ENCODE data around the gene ATP6V0A1.

DNA sequence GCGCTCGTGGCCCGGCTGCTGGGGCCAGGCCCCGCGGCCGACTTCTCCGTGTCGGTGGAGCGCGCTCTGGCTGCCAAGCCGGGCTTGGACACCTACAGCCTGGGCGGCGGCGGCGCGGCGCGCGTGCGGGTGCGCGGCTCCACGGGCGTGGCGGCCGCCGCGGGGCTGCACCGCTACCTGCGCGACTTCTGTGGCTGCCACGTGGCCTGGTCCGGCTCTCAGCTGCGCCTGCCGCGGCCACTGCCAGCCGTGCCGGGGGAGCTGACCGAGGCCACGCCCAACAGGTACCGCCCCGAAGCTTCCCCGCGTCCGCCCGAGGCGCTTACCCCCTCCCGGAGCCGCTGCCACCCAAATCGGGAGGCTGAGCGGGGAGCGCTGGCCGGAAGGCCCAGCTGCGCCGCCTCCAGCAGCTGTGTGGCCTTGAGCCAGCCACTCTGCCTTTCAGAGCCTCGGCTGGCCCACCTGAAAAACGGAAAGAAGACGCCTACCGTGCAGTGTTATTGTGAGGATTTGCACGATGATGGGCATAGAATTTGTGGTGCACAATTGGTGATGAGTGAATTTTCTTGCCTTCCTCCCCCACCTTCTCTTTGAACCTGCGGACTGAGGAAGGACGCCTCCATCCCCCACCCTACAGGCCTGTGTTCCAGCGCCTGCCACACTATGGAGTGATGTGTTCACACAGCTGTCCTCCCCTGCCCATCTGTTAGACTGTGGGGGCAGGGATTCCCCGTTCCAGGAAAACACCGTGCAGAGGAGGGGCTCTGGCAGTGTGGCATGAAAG lies 77.9 kb downstream of the ATP6V0A1 start:
- TF ChIP-seq, protein P1, sequence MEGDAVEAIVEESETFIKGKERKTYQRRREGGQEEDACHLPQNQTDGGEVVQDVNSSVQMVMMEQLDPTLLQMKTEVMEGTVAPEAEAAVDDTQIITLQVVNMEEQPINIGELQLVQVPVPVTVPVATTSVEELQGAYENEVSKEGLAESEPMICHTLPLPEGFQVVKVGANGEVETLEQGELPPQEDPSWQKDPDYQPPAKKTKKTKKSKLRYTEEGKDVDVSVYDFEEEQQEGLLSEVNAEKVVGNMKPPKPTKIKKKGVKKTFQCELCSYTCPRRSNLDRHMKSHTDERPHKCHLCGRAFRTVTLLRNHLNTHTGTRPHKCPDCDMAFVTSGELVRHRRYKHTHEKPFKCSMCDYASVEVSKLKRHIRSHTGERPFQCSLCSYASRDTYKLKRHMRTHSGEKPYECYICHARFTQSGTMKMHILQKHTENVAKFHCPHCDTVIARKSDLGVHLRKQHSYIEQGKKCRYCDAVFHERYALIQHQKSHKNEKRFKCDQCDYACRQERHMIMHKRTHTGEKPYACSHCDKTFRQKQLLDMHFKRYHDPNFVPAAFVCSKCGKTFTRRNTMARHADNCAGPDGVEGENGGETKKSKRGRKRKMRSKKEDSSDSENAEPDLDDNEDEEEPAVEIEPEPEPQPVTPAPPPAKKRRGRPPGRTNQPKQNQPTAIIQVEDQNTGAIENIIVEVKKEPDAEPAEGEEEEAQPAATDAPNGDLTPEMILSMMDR (IDR thresholded peaks at IDR 0.05): no peak
- TF ChIP-seq ZNF121 (CRISPR knock-in tag; IDR thresholded peaks at IDR 0.05) (no peak), NFATC4 (CRISPR knock-in tag; IDR thresholded peaks at IDR 0.05) (no peak), NR3C1 (CRISPR knock-in tag; conservative IDR thresholded peaks at IDR 0.05; ENCODE audit: low read depth) (no peak), TEAD1 (CRISPR knock-in tag; IDR thresholded peaks at IDR 0.05) (no peak; the same call in 1 of the 2 replicates), JUN (CRISPR knock-in tag; IDR thresholded peaks at IDR 0.05) (no peak), ATF1 (CRISPR knock-in tag; IDR thresholded peaks at IDR 0.05) (no peak), ZNF232 (CRISPR knock-in tag; IDR thresholded peaks at IDR 0.05) (no peak)
- TF ChIP-seq, protein P2, sequence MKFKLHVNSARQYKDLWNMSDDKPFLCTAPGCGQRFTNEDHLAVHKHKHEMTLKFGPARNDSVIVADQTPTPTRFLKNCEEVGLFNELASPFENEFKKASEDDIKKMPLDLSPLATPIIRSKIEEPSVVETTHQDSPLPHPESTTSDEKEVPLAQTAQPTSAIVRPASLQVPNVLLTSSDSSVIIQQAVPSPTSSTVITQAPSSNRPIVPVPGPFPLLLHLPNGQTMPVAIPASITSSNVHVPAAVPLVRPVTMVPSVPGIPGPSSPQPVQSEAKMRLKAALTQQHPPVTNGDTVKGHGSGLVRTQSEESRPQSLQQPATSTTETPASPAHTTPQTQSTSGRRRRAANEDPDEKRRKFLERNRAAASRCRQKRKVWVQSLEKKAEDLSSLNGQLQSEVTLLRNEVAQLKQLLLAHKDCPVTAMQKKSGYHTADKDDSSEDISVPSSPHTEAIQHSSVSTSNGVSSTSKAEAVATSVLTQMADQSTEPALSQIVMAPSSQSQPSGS (CRISPR knock-in tag; IDR thresholded peaks at IDR 0.05; ENCODE audit: borderline replicate concordance, low read depth): no peak
- TF ChIP-seq, protein P3, sequence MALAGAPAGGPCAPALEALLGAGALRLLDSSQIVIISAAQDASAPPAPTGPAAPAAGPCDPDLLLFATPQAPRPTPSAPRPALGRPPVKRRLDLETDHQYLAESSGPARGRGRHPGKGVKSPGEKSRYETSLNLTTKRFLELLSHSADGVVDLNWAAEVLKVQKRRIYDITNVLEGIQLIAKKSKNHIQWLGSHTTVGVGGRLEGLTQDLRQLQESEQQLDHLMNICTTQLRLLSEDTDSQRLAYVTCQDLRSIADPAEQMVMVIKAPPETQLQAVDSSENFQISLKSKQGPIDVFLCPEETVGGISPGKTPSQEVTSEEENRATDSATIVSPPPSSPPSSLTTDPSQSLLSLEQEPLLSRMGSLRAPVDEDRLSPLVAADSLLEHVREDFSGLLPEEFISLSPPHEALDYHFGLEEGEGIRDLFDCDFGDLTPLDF (CRISPR knock-in tag; IDR thresholded peaks at IDR 0.05): no peak
- TF ChIP-seq, protein P4, sequence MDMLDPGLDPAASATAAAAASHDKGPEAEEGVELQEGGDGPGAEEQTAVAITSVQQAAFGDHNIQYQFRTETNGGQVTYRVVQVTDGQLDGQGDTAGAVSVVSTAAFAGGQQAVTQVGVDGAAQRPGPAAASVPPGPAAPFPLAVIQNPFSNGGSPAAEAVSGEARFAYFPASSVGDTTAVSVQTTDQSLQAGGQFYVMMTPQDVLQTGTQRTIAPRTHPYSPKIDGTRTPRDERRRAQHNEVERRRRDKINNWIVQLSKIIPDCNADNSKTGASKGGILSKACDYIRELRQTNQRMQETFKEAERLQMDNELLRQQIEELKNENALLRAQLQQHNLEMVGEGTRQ (CRISPR knock-in tag; IDR thresholded peaks at IDR 0.05): no peak
- TF ChIP-seq, protein P5, sequence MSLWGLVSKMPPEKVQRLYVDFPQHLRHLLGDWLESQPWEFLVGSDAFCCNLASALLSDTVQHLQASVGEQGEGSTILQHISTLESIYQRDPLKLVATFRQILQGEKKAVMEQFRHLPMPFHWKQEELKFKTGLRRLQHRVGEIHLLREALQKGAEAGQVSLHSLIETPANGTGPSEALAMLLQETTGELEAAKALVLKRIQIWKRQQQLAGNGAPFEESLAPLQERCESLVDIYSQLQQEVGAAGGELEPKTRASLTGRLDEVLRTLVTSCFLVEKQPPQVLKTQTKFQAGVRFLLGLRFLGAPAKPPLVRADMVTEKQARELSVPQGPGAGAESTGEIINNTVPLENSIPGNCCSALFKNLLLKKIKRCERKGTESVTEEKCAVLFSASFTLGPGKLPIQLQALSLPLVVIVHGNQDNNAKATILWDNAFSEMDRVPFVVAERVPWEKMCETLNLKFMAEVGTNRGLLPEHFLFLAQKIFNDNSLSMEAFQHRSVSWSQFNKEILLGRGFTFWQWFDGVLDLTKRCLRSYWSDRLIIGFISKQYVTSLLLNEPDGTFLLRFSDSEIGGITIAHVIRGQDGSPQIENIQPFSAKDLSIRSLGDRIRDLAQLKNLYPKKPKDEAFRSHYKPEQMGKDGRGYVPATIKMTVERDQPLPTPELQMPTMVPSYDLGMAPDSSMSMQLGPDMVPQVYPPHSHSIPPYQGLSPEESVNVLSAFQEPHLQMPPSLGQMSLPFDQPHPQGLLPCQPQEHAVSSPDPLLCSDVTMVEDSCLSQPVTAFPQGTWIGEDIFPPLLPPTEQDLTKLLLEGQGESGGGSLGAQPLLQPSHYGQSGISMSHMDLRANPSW (CRISPR knock-in tag; conservative IDR thresholded peaks at IDR 0.05; ENCODE audit: low read depth): no peak
